NT2/D1 (cell line): Measurements from ENCODE around the gene OGA.

Source experiments
- SUZ12 ChIP-seq: IDR thresholded peaks from 2 replicates; pipeline ENCODE4 v1.6.1; 2011; ENCODE audit not compliant: insufficient read length, insufficient read depth; ENCODE audit errors: extremely low read depth
- YY1 ChIP-seq: IDR thresholded peaks from 2 replicates; pipeline ENCODE4 v1.6.1; 2011; ENCODE audit not compliant: insufficient read length, insufficient read depth
- ZNF274 ChIP-seq: IDR thresholded peaks from 2 replicates; pipeline ENCODE4 v1.6.1; 2011; ENCODE audit warnings: mild to moderate bottlenecking, low read depth, low read length

DNA sequence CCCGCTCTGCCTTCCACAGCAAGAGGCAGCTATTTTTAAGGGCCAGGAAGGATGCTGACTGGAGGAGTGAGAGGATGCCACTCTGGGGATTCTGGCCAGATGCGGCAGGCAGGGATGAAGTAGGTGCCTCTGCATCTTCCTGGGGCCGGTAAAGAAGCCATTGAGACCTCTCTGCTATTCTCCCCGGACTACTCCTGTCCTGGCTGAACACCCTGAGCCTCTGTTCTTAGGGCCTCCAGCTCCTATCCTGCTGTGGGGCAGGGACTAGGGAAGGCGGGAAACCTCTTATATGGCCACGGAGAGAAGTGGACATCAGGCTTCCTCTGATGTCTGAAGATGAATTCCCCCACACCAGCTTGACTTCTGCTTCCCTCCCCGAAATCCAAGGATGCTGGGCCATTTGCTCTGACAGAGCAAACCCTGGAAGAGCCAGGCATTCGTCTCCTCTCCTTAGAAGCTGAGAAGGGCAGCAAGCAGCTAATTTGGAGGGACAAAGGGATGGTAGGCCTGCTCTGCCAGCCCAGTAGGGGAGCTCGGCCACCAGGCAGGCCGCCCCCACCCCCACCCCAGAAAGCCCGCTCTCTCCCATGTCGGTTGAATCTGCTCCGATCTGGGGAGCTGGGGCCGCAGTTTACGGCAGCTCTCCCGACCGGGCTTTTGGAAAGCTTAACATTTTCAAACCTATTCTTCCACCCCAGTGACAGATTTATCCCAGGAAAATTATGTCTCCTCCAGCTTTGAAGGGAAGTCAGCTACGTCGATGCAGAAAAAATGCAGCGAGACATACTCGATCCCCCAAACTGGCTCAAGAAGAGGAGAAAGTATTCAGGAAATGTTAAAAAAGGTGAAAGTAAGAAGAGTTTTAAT lies 45.1 kb downstream of the OGA start:
- TF ChIP-seq ZNF274 (no peak), YY1 (no peak), SUZ12 (no peak)
